CD14-positive monocyte (primary cell): ENCODE data around the gene NXPH2. TPM values are rescaled to one million over a fixed set of nuclear protein-coding genes. Genes with fewer than 3 reads are reported as not detected.

Source experiments
- DNase-seq, 3 donors: peaks; one replicate each; pipeline ENCODE4 v3.0.0-alpha.2; 2011 to 2022
- H2AFZ ChIP-seq: 2 replicates; pipeline ENCODE4 v1.6.0; 2012; ENCODE audit warnings: mild to moderate bottlenecking, low read depth, low read length, inconsistent platforms; ENCODE audit not compliant: insufficient read depth, poor library complexity, severe bottlenecking
- H3K27ac ChIP-seq, 2 donors: 1 replicate in 1 of 2; 2 replicates in 1 of 2; pipeline ENCODE4 v1.5.1; 2012 to 2013; ENCODE audit warnings: low read length in 2 of 2, control low read depth in 1 of 2, inconsistent platforms in 1 of 2, low read depth in 1 of 2, mild to moderate bottlenecking in 1 of 2
- H3K27me3 ChIP-seq, 2 donors: one replicate each; pipeline versions ENCODE4 v1.6.0 to v1.6.1; 2011 to 2013; ENCODE audit warnings: low read length in 2 of 2; ENCODE audit not compliant: control insufficient read depth in 2 of 2, insufficient read depth in 2 of 2
- H3K36me3 ChIP-seq, 2 donors: replicated peaks in 1 of 2; 1 replicate in 1 of 2; 2 replicates in 1 of 2; pipeline versions ENCODE4 v1.5.1 to v1.6.1; 2012 to 2013; ENCODE audit warnings: low read length in 2 of 2, control low read depth in 1 of 2, inconsistent platforms in 1 of 2, mild to moderate bottlenecking in 1 of 2; ENCODE audit not compliant: insufficient read depth in 2 of 2, control insufficient read depth in 1 of 2
- H3K4me1 ChIP-seq, 2 donors: 1 replicate in 1 of 2; 2 replicates in 1 of 2; pipeline versions ENCODE4 v1.5.1 to v1.6.1; 2012 to 2013; ENCODE audit warnings: low read length in 2 of 2, control low read depth in 1 of 2, inconsistent platforms in 1 of 2, mild to moderate bottlenecking in 1 of 2, moderate library complexity in 1 of 2; ENCODE audit not compliant: insufficient read depth in 2 of 2, control insufficient read depth in 1 of 2
- H3K4me2 ChIP-seq: replicated peaks from 2 replicates; pipeline ENCODE3; 2012; ENCODE audit warnings: low read length, moderate library complexity, mild to moderate bottlenecking; ENCODE audit not compliant: poor library complexity, severe bottlenecking; ENCODE audit errors: extremely low read depth
- H3K4me3 ChIP-seq, 3 experiments: fragments of 200-600 bp in 1 of 3; sonication (generic) in 1 of 3; replicated peaks in 1 of 3; 1 replicate in 2 of 3; 2 replicates in 1 of 3; pipeline ENCODE4 v1.5.1; 2011 to 2013; ENCODE audit warnings: low read length in 3 of 3, mild to moderate bottlenecking in 3 of 3, control low read depth in 2 of 3, low read depth in 2 of 3, inconsistent platforms in 1 of 3, moderate library complexity in 1 of 3
- H3K79me2 ChIP-seq: 2 replicates; pipeline ENCODE4 v1.6.0; 2012; ENCODE audit warnings: mild to moderate bottlenecking, control low read depth, inconsistent platforms, low read length, moderate library complexity; ENCODE audit not compliant: insufficient read depth
- H3K9ac ChIP-seq: 2 replicates; pipeline ENCODE4 v1.6.0; 2017; ENCODE audit warnings: low read length, mild to moderate bottlenecking; ENCODE audit not compliant: insufficient read depth, poor library complexity, severe bottlenecking
- H3K9me3 ChIP-seq, 2 donors: replicated peaks in 1 of 2; 1 replicate in 1 of 2; 2 replicates in 1 of 2; pipeline versions ENCODE4 v1.5.1 to v1.6.1; 2012 to 2013; ENCODE audit warnings: low read length in 2 of 2, control low read depth in 1 of 2; ENCODE audit not compliant: control insufficient read depth in 1 of 2, insufficient read depth in 1 of 2
- H4K20me1 ChIP-seq: 2 replicates; pipeline ENCODE4 v1.6.0; 2012; ENCODE audit warnings: mild to moderate bottlenecking, low read length, control low read depth, moderate library complexity; ENCODE audit not compliant: insufficient read depth
- H3K27ac Mint-ChIP-seq, 7 donors: one replicate each; pipeline ENCODE4 v1.8.0; 2020; ENCODE audit warnings: mild to moderate bottlenecking in 7 of 7, mixed read lengths in 7 of 7, moderate library complexity in 6 of 7, inconsistent platforms in 2 of 7
- H3K27me3 Mint-ChIP-seq, 3 donors: one replicate each; pipeline ENCODE4 v1.8.0; 2021 to 2022; ENCODE audit warnings: low read depth in 3 of 3, mild to moderate bottlenecking in 3 of 3, mixed read lengths in 3 of 3, moderate library complexity in 3 of 3, inconsistent platforms in 1 of 3
- H3K36me3 Mint-ChIP-seq, 2 donors: one replicate each; pipeline ENCODE4 v1.8.0; 2020; ENCODE audit warnings: mixed read lengths in 2 of 2, inconsistent platforms in 1 of 2, mild to moderate bottlenecking in 1 of 2
- H3K4me1 Mint-ChIP-seq: one replicate; pipeline ENCODE4 v1.8.0; 2020; ENCODE audit warnings: mild to moderate bottlenecking, mixed read lengths
- H3K4me3 Mint-ChIP-seq, 2 donors: one replicate each; pipeline ENCODE4 v1.8.0; 2020; ENCODE audit warnings: mild to moderate bottlenecking in 2 of 2, mixed read lengths in 2 of 2, moderate library complexity in 1 of 2
- H3K9me3 Mint-ChIP-seq, 7 donors: one replicate each; pipeline ENCODE4 v1.8.0; 2020 to 2022; ENCODE audit warnings: mixed read lengths in 7 of 7, mild to moderate bottlenecking in 6 of 7, moderate library complexity in 6 of 7, inconsistent platforms in 2 of 7
- CTCF ChIP-seq: fragments of 200-600 bp; IDR thresholded peaks from one replicate; pipeline ENCODE4 v1.8.0; 2022; ENCODE audit warnings: antibody characterized with exemption, mild to moderate bottlenecking
- WGBS: methylation state at CpG from one replicate; pipeline ENCODE4 v1.1.5; 2013; ENCODE audit warnings: missing lambda C conversion rate; ENCODE audit not compliant: insufficient coverage; 5-methylcytosine and 5-hydroxymethylcytosine counted together
- intact Hi-C, 2 donors: fragments of 100-400 bp; cut with micrococcal nuclease; formaldehyde crosslinking; loops; one replicate each; pipeline versions ENCODE4 v1.15.0 to v1.15.1; 2023
- polyA plus RNA-seq, 3 donors: library from polyadenylated mRNA; depleted of rRNA in 1 of 3; unstranded in 2 of 3; stranded (reverse) in 1 of 3; fragments of 300-500 nt in 2 of 3; fragments of >200 nt in 1 of 3; fragmentation: Illumina TruSeq in 2 of 3; gene quantifications; 1 replicate in 2 of 3; 2 replicates in 1 of 3; pipeline ENCODE4 v1.2.3, GENCODE V29; 2012 to 2021

NXPH2 gene
- polyA plus RNA-seq, 3 donors, result not detected

GRCh38 chr2:138621139-138621538, 159.1 kb downstream of the NXPH2 start:
- Histone ChIP-seq H3K4me1 (no peaks in the 10 kb centered on the region), H3K9me3 (no peaks in the 10 kb centered on the region), H3K36me3 (no peaks in the 10 kb centered on the region), H2AFZ (no peak overlapping the region), H4K20me1 (no peaks in the 10 kb centered on the region), H3K9ac (no peak overlapping the region), H3K79me2 (no peaks in the 10 kb centered on the region), H3K4me3 (no peak overlapping the region), H3K4me2 (no peak overlapping the region), H3K27me3 (no peaks in the 10 kb centered on the region), H3K27ac (no peak overlapping the region)
- Mint-ChIP-seq H3K27ac (no peak overlapping the region), H3K36me3 (no peaks in the 10 kb centered on the region), H3K4me1 (peaks cover 7% of the 10 kb centered on the region), H3K4me3 (no peak overlapping the region), H3K27me3 (peaks cover 0 to 2% (median 0%) of the 10 kb centered on the region in 3 donors), H3K9me3 (no peaks in the 10 kb centered on the region)
- 95% methylated on average over 3 of the region's 3 CpGs for WGBS
- no peak for TF ChIP-seq CTCF
- DNase-seq, result no peak
- intact Hi-C loops, result no loop called here

- no peaks in the 10 kb centered on the region for H3K27me3 ChIP-seq
- WGBS, result no CpG with 5 or more reads among the region's 2 CpGs
- Mint-ChIP-seq H3K27me3 (peaks cover 0 to 2% (median 0%) of the 10 kb centered on the region in 3 donors), H3K36me3 (no peaks in the 10 kb centered on the region), H3K27ac (no peak overlapping the region), H3K9me3 (no peaks in the 10 kb centered on the region), H3K4me1 (peaks cover 7% of the 10 kb centered on the region), H3K4me3 (no peak overlapping the region)
- no peak overlapping the region for H3K27ac ChIP-seq
- no peaks in the 10 kb centered on the region for H3K4me1 ChIP-seq
- no peak overlapping the region for H2AFZ ChIP-seq
- H3K9me3 ChIP-seq, result no peaks in the 10 kb centered on the region
- H3K4me2 ChIP-seq, result no peak overlapping the region
- H3K4me3 ChIP-seq, result no peak overlapping the region
- H3K36me3 ChIP-seq, result no peaks in the 10 kb centered on the region
- H3K9ac ChIP-seq, result no peak overlapping the region
- no peaks in the 10 kb centered on the region for H4K20me1 ChIP-seq
- intact Hi-C loops, result no loop called here
- no peak for TF ChIP-seq CTCF
- H3K79me2 ChIP-seq, result no peaks in the 10 kb centered on the region
- no peak for DNase-seq
Measured at GRCh38 chr2:138620431-138620830, 159.8 kb downstream of the NXPH2 start.
